Fibroblast of lung (primary cell): ENCODE results near the gene STON1. TPM values are rescaled to one million over a fixed set of nuclear protein-coding genes. Genes with fewer than 3 reads are reported as not detected.
A peak's percentile ranks its signal among the peaks of the same experiment; 100 is the strongest.

ENCODE experiments used
- DNase-seq, 2 donors: peaks; one replicate each; pipeline versions ENCODE4 v3.0.0 to v3.0.0-alpha.2; 2010; ENCODE audit warnings: low read depth in 2 of 2
- H2AFZ ChIP-seq: 2 replicates; pipeline ENCODE4 v1.5.1; 2012; ENCODE audit warnings: low read length, control low read depth, inconsistent platforms
- H3K27ac ChIP-seq: 2 replicates; pipeline ENCODE4 v1.5.1; 2011; ENCODE audit warnings: low read length, control low read depth; ENCODE audit not compliant: insufficient read depth
- H3K27me3 ChIP-seq: 2 replicates; pipeline ENCODE4 v1.5.1; 2011; ENCODE audit warnings: mild to moderate bottlenecking, low read length; ENCODE audit not compliant: control insufficient read depth, insufficient read depth
- H3K36me3 ChIP-seq: 2 replicates; pipeline ENCODE4 v1.5.1; 2011; ENCODE audit warnings: low read length; ENCODE audit not compliant: control insufficient read depth, insufficient read depth
- H3K4me1 ChIP-seq: 2 replicates; pipeline ENCODE4 v1.5.1; 2011; ENCODE audit warnings: low read length; ENCODE audit not compliant: control insufficient read depth, insufficient read depth; ENCODE audit errors: extremely low read depth
- H3K4me2 ChIP-seq: 2 replicates; pipeline ENCODE4 v1.5.1; 2011; ENCODE audit warnings: low read length, control low read depth; ENCODE audit not compliant: insufficient read depth; ENCODE audit errors: extremely low read depth
- H3K4me3 ChIP-seq, 4 experiments: fragments of 200-600 bp in 1 of 4; sonication (generic) in 1 of 4; replicated peaks in 1 of 4; 2 replicates each; pipeline ENCODE4 v1.5.1; 2011 to 2016; ENCODE audit warnings: low read length in 4 of 4, low read depth in 3 of 4, mild to moderate bottlenecking in 3 of 4, control low read depth in 2 of 4, inconsistent platforms in 1 of 4, mixed read lengths in 1 of 4; ENCODE audit not compliant: insufficient read depth in 1 of 4; ENCODE audit errors: control extremely low read depth in 1 of 4
- H3K79me2 ChIP-seq: 2 replicates; pipeline ENCODE4 v1.5.1; 2012; ENCODE audit warnings: mild to moderate bottlenecking, low read length, inconsistent platforms; ENCODE audit not compliant: control insufficient read depth, insufficient read depth
- H3K9ac ChIP-seq: 2 replicates; pipeline ENCODE4 v1.5.1; 2011; ENCODE audit warnings: mild to moderate bottlenecking, low read length, control low read depth; ENCODE audit not compliant: insufficient read depth
- H3K9me3 ChIP-seq: 2 replicates; pipeline ENCODE4 v1.5.1; 2012; ENCODE audit warnings: low read depth, low read length; ENCODE audit not compliant: control insufficient read depth, insufficient read depth
- H4K20me1 ChIP-seq: 2 replicates; pipeline ENCODE4 v1.5.1; 2011; ENCODE audit warnings: low read length; ENCODE audit not compliant: control insufficient read depth, insufficient read depth; ENCODE audit errors: extremely low read depth
- EZH2 ChIP-seq: IDR thresholded peaks from 2 replicates; pipeline ENCODE4 v1.5.1; 2012; ENCODE audit warnings: low read length, control low read depth, mild to moderate bottlenecking; ENCODE audit errors: missing control alignments
- polyA minus RNA-seq: library from RNA; depleted of rRNA, polyadenylated mRNA; stranded (reverse); fragments of >200 nt; gene quantifications from 2 replicates; pipeline ENCODE4 v1.2.3, GENCODE V29; 2011; ENCODE audit warnings: low replicate concordance
- polyA plus RNA-seq, 2 donors: library from polyadenylated mRNA; depleted of rRNA in 1 of 2; stranded (reverse) in 1 of 2; unstranded in 1 of 2; fragments of >200 nt; gene quantifications; 2 replicates each; pipeline ENCODE4 v1.2.1, GENCODE V29; 2011 to 2012; ENCODE audit warnings: missing spikeins in 1 of 2
- total RNA-seq: library from RNA; depleted of rRNA; stranded (reverse); fragments of >200 nt; gene quantifications from 2 replicates; pipeline ENCODE4 v1.2.1, GENCODE V29; 2014
- TF ChIP-seq, protein P1 (sequence below), 2 donors: IDR thresholded peaks in 1 of 2; conservative IDR thresholded peaks in 1 of 2; 1 replicate in 1 of 2; 2 replicates in 1 of 2; pipeline ENCODE4 v1.5.1; 2011 to 2012; ENCODE audit warnings: low read length in 2 of 2, control low read depth in 1 of 2, inconsistent platforms in 1 of 2, low read depth in 1 of 2, mild to moderate bottlenecking in 1 of 2

STON1 gene, protein sequence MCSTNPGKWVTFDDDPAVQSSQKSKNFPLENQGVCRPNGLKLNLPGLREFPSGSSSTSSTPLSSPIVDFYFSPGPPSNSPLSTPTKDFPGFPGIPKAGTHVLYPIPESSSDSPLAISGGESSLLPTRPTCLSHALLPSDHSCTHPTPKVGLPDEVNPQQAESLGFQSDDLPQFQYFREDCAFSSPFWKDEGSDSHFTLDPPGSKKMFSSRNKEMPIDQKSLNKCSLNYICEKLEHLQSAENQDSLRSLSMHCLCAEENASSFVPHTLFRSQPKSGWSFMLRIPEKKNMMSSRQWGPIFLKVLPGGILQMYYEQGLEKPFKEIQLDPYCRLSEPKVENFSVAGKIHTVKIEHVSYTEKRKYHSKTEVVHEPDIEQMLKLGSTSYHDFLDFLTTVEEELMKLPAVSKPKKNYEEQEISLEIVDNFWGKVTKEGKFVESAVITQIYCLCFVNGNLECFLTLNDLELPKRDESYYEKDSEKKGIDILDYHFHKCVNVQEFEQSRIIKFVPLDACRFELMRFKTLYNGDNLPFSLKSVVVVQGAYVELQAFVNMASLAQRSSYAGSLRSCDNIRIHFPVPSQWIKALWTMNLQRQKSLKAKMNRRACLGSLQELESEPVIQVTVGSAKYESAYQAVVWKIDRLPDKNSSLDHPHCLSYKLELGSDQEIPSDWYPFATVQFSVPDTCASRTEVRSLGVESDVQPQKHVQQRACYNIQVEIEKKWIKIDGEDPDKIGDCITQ
- total RNA-seq (12.1 and 16.7 TPM in 2 replicates), polyA plus RNA-seq (5.5 and 11.3 TPM in 2 replicates), polyA minus RNA-seq (2.5 and 3.4 TPM in 2 replicates)
- 3.3 and 6.4 TPM in 2 replicates for polyA plus RNA-seq (2012)

DNA sequence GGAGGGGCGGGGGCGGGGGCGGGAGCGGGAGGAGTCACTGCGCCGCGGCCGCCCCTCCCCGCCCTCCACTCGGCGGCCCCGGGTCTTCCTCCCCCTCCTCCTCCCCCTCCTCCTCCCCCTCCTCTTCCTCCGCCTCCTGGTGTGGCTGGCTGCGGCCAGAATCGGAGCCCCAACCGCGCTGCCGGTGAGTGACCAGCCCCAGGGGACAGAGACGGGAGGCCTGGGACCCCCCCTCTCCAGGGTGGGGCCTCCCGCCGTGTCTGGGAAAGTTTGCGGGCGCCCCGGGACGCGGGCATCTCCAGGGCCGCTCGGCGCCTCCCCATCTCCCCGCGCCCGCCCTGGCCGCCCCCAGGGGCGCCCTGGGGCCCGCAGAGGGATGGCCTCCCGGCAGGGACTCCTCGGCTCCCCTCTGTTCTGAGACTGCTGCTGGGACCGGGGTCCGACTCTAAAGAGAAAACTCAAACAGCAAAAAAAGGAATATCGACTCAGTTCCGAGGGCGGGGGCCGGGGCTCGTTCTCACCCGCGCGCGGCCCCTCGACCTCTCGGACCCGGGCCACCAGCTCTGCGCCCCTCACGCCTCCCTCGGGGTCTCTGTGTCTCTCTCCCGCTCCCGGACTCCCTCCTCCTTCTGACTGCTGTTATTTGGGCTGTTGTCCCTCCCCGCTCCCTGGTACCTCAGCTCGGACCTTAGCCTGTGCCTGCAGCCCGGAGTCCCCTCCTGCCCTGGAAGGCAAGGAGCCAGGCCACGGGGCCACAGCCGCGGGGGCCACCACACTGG, at the start of gene STON1:
TSS of gene STON1 (plus strand) at position 122 of the 779 bp plus-strand sequence. CDS start 50,480 bp downstream, outside the sequence.
- no peaks in the 10 kb centered on the region for H3K27me3 ChIP-seq
- H3K9ac ChIP-seq = peak within 1 kb of the TSS; percentile 71
- peak; percentile 43 to 57 for DNase-seq
- H3K4me2 ChIP-seq = peak within 1 kb of the TSS; percentile 72
- TF ChIP-seq EZH2 = no peak
- TF ChIP-seq, protein P1, sequence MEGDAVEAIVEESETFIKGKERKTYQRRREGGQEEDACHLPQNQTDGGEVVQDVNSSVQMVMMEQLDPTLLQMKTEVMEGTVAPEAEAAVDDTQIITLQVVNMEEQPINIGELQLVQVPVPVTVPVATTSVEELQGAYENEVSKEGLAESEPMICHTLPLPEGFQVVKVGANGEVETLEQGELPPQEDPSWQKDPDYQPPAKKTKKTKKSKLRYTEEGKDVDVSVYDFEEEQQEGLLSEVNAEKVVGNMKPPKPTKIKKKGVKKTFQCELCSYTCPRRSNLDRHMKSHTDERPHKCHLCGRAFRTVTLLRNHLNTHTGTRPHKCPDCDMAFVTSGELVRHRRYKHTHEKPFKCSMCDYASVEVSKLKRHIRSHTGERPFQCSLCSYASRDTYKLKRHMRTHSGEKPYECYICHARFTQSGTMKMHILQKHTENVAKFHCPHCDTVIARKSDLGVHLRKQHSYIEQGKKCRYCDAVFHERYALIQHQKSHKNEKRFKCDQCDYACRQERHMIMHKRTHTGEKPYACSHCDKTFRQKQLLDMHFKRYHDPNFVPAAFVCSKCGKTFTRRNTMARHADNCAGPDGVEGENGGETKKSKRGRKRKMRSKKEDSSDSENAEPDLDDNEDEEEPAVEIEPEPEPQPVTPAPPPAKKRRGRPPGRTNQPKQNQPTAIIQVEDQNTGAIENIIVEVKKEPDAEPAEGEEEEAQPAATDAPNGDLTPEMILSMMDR (conservative IDR thresholded peaks at IDR 0.05 in 1 of 2, IDR thresholded peaks at IDR 0.05 in 1 of 2; ENCODE audit: low read depth in 1 of 2, low read length in 2 of 2) = peak in 1 of 2 donors; percentile 18
- peak within 1 kb of the TSS; percentile 70 to 87 (median 78) for H3K4me3 ChIP-seq
- peak within 1 kb of the TSS; percentile 45 for H3K27ac ChIP-seq
- peak within 1 kb of the TSS; percentile 48 for H2AFZ ChIP-seq
- no peaks in the 10 kb centered on the region for H3K4me1 ChIP-seq
- no peaks in the 10 kb centered on the region for H4K20me1 ChIP-seq
- H3K9me3 ChIP-seq = no peaks in the 10 kb centered on the region
- H3K36me3 ChIP-seq = no peaks in the 10 kb centered on the region
- no peaks in the 10 kb centered on the region for H3K79me2 ChIP-seq

DNA sequence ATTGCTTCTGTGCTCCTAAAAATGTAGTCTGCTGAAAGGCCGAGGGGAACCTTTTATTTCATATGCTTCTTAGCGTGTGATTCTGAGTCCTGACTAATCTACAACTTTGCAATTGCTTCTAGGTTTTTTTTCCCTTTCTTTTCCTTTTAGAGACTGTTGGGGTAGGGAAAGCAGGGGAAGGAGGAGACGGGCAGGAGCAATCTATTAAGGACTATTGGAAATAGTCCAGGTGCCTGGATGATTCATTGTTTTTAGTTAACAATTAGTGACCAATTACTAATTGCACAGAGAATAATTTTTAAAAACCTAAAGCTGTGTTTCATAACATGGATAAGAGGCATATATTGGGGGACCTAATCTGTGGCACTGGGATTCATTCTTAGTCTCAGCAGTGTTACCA, 49.4 kb upstream of the STON1 start:
- H2AFZ ChIP-seq = no peak overlapping the region
- H3K27ac ChIP-seq = no peak overlapping the region
- H3K9ac ChIP-seq = no peak overlapping the region
- TF ChIP-seq, protein P1 (conservative IDR thresholded peaks at IDR 0.05 in 1 of 2, IDR thresholded peaks at IDR 0.05 in 1 of 2; ENCODE audit: low read depth in 1 of 2, low read length in 2 of 2) = no peak
- TF ChIP-seq EZH2 = no peak
- no peak overlapping the region for H3K4me3 ChIP-seq
- H3K79me2 ChIP-seq = no peaks in the 10 kb centered on the region
- no peaks in the 10 kb centered on the region for H3K27me3 ChIP-seq
- peaks cover 4% of the 10 kb centered on the region for H3K4me1 ChIP-seq
- DNase-seq = peak in 1 of 2 donors; percentile 20
- H3K9me3 ChIP-seq = no peaks in the 10 kb centered on the region
- H3K4me2 ChIP-seq = no peak overlapping the region
- no peaks in the 10 kb centered on the region for H4K20me1 ChIP-seq
- peaks cover 2% of the 10 kb centered on the region for H3K36me3 ChIP-seq
